ENCODE results near the gene METTL26. TPM values are rescaled to one million over a fixed set of nuclear protein-coding genes. Genes with fewer than 3 reads are reported as not detected.

Gene METTL26
- total and polyA plus RNA-seq, 11 donors, result 39.6 to 187 (median 58.5) TPM

- DNase-seq (no peak), ATAC-seq (no peak)
- H3K27me3 ChIP-seq, result no peaks in the 10 kb centered on the region
- H3K36me3 ChIP-seq, result peaks cover 0 to 26% (median 0%) of the 10 kb centered on the region in 9 donors
- 91 to 94% (median 92%) methylated on average over 26 to 35 of the region's 35 CpGs for WGBS, 4 donors
- H3K4me1 ChIP-seq, result peaks cover 0 to 16% (median 11%) of the 10 kb centered on the region in 12 donors
- no peaks in the 10 kb centered on the region for H3K9me3 ChIP-seq
- no peak overlapping the region for H3K27ac ChIP-seq
- intact Hi-C loops (cut with DNase I), result loop anchor here in 1 of 10 donors (10.0 kb wide), 1 partner anchor 74 kb away; no protein-coding TSS in a partner anchor
- TF ChIP-seq, protein P1, sequence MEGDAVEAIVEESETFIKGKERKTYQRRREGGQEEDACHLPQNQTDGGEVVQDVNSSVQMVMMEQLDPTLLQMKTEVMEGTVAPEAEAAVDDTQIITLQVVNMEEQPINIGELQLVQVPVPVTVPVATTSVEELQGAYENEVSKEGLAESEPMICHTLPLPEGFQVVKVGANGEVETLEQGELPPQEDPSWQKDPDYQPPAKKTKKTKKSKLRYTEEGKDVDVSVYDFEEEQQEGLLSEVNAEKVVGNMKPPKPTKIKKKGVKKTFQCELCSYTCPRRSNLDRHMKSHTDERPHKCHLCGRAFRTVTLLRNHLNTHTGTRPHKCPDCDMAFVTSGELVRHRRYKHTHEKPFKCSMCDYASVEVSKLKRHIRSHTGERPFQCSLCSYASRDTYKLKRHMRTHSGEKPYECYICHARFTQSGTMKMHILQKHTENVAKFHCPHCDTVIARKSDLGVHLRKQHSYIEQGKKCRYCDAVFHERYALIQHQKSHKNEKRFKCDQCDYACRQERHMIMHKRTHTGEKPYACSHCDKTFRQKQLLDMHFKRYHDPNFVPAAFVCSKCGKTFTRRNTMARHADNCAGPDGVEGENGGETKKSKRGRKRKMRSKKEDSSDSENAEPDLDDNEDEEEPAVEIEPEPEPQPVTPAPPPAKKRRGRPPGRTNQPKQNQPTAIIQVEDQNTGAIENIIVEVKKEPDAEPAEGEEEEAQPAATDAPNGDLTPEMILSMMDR (IDR thresholded peaks at IDR 0.05), result no peak
- no peak for TF ChIP-seq POLR2A (IDR thresholded peaks at IDR 0.05)
- H3K4me3 ChIP-seq, result no peak overlapping the region
Observed at GRCh38 chr16:658679-659571, 22.8 kb upstream of the METTL26 start.

- Histone ChIP-seq H3K9me3 (no peaks in the 10 kb centered on the region), H3K36me3 (peaks cover 0 to 33% (median 0%) of the 10 kb centered on the region in 9 donors), H3K27me3 (no peaks in the 10 kb centered on the region), H3K4me1 (peaks cover 0 to 16% (median 11%) of the 10 kb centered on the region in 12 donors), H3K27ac (no peak overlapping the region), H3K4me3 (no peak overlapping the region)
- no peak for ATAC-seq
- no peak for TF ChIP-seq POLR2A (IDR thresholded peaks at IDR 0.05)
- TF ChIP-seq, protein P1 (IDR thresholded peaks at IDR 0.05), result no peak
- DNase-seq, result no peak
- WGBS, 4 donors, result 94 to 100% (median 96%) methylated on average over 7 to 22 of the region's 22 CpGs
- intact Hi-C loops (cut with DNase I), result loop anchor here in 1 of 10 donors (10.0 kb wide), 1 partner anchor 73 kb away; no protein-coding TSS in a partner anchor
Observed at GRCh38 chr16:657487-657886, 21.4 kb upstream of the METTL26 start.

GRCh38 chr16:654034-654433 lies 17.9 kb upstream of the METTL26 start:
- Histone ChIP-seq H3K27me3 (no peaks in the 10 kb centered on the region), H3K27ac (no peak overlapping the region), H3K4me3 (no peak overlapping the region), H3K9me3 (no peaks in the 10 kb centered on the region), H3K36me3 (peaks cover 0 to 33% (median 0%) of the 10 kb centered on the region in 9 donors), H3K4me1 (peaks cover 3 to 16% (median 9%) of the 10 kb centered on the region in 12 donors)
- ATAC-seq (no peak), DNase-seq (no peak)
- intact Hi-C loops (cut with DNase I), result loop anchor here in 1 of 10 donors (10.0 kb wide), 1 partner anchor 69 kb away; no protein-coding TSS in a partner anchor
- 93 to 94% (median 93%) methylated on average over 12 of the region's 12 CpGs for WGBS, 4 donors
- no peak for TF ChIP-seq POLR2A (IDR thresholded peaks at IDR 0.05)

DNA sequence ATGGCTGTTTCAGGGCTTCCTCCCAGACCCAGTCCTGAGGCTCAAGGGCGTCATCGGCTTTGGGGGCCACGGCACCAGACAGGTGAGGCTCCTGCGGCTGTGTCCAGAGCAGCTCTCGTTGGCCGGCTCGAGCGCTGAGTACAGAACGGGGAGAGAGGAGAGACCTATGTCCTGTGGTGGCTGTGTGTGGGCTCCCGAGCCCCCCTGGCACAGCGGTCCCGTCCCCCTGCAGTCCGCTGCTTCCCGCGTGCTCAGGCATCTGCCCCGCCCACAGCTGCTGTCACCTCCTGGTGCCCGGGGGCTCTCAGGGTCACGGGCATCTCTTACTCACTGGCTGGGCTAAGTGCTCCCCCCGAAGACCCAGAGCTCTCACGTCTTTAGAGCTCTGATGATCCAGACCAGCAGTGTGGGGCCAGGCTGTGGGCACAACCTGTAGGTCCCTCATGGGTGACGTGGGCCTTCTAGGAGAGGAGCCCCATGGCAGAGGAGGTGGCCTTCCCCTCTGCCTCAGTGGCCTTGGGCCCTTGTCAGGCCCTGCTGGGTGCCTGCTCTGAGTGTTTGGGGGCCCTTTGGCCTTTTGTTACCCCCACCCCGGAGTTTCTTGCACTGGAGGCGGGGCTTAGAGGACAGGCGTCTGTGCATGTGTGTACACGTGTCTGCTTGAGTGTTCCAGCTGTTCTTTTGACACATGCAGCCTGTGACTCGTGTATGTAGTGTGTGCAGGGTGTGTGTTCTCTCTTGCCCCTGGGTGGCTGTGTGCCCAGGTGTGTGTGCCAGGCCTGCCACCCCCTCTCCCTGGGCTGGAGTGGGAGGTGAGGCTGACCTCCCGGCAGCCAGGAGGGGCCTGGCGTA lies 16.6 kb upstream of the METTL26 start:
- H3K4me1 ChIP-seq, result peaks cover 3 to 30% (median 21%) of the 10 kb centered on the region in 12 donors
- no peaks in the 10 kb centered on the region for H3K9me3 ChIP-seq
- H3K27ac ChIP-seq, result no peak overlapping the region
- no peaks in the 10 kb centered on the region for H3K27me3 ChIP-seq
- no peak for DNase-seq
- TF ChIP-seq, protein P1 (IDR thresholded peaks at IDR 0.05), result no peak
- TF ChIP-seq POLR2A (IDR thresholded peaks at IDR 0.05), result no peak
- H3K36me3 ChIP-seq, result peaks cover 0 to 30% (median 0%) of the 10 kb centered on the region in 9 donors
- no peak for ATAC-seq
- no peak overlapping the region for H3K4me3 ChIP-seq
- intact Hi-C loops (cut with DNase I), result loop anchor here in 1 of 10 donors (10.0 kb wide), 1 partner anchor 68 kb away; no protein-coding TSS in a partner anchor
- WGBS, 4 donors, result 83 to 94% (median 85%) methylated on average over 10 to 28 of the region's 28 CpGs

All from heart left ventricle (tissue), 16 donors.